GM18508 (cell line): ENCODE measurements around the gene TAS1R2.

Experiments used
- ATAC-seq: cut with Tn5 transposase; IDR thresholded peaks from one replicate; pipeline ENCODE4 v1.9.1; 2021; ENCODE audit warnings: moderate number of reproducible peaks; ENCODE audit not compliant: insufficient read depth, unreplicated experiment

The TAS1R2 gene

GRCh38 chr1:18805150-18805879, 54.1 kb downstream of the TAS1R2 start:
- ATAC-seq, result no peak

DNA sequence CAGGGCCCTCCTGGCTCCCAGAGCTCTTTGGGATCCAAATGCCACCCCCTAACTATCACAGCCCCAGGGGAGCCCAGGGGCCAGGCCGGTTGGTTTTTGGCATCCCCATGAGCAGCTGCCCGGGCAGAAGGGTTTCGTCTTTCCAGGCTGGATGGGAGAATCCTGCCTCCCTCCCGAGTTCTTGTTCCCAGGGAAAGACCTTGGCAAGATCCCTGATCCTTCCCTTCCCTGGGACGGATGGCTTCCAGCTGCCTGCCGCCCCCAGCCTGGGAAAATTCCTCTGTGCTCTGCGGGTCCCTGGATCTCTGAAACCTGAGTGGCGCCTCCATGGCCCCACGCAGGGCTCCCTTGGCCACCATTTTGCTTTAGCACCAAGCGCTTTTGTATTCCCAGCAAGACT, 55.6 kb downstream of the TAS1R2 start:
- no peak for ATAC-seq

GRCh38 chr1:18803151-18803791, 56.2 kb downstream of the TAS1R2 start:
- ATAC-seq, result no peak

- no peak for ATAC-seq
Measured at GRCh38 chr1:18802231-18802630, 57.2 kb downstream of the TAS1R2 start.

- no peak for ATAC-seq
Measured at GRCh38 chr1:18800258-18800657, 59.2 kb downstream of the TAS1R2 start.

DNA sequence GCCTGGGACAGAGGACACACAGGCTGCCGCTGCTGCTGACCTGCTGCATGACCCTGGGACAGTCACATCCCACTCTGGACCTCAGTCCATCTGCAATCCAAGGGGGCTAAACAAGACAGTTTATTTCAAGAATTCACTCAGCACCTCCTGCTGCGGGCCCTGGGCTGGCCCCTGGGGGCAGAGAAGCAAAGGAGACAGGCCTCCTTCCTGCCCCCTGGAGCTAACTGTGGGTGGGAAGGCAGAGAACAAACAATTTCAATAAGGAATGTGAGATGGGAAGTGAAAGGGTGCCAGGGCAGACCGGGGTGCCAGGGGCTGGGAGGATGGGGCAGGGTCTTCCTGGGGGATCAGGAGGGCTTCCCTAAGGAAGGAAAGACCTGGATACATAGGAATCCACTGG, 60.0 kb downstream of the TAS1R2 start:
- no peak for ATAC-seq

DNA sequence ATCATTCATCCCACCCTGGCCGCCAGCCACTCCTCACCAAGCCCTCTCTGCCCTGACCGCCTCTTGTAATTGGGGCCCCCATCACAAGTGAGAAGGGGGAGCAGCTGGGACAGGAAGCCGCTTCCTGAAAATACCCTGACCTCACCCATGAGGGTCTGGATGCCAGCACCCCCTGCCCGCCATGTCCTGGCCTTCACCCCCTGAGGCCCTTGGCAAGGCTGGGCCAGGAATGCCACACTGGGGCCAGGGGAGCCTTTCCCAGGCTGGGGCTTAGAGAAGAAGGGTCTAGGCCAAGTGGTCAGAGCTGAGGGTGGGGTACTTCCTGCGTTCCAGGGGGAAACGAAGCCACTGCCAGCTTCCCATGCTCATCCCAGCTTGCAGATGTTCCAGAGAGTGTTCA, 60.5 kb downstream of the TAS1R2 start:
- no peak for ATAC-seq

DNA sequence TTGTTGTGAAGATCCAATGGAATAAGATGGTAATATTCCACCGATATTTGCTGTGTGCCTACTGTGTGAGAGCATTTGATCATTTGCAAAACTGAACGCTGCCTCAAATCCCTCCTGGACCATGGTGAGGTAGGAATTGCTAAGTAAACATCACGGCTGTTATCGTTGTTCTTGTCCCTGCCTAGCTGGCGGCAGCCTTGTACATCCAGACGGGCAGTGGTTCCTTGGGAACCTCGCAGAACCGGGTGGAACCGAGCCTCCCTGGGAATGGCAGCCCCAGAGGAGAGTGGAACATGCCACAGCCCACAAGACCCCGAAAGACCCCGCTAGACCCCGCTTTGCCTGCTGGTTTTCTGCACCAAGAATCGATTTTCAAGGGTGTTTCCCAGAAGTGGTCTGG, 60.9 kb downstream of the TAS1R2 start:
- ATAC-seq, result no peak

DNA sequence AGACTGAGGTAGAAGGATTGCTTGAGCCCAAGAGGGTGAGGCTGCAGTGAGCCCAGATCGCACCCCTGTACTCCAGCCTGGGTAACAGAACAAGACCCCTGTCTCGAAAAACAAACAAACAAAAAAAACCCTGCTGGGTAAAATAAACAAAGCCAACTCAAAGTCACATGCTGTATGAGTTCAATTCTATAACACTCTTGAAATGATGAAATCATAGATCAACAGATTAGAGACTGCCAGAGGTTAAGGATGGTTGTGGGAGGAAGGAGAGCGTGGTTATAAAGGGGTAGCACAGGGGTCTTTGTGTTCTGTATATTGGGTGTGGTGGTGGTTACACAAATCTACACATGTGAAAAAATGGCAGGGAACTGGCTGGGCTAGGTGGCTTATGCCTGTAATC, 62.5 kb downstream of the TAS1R2 start:
- ATAC-seq, result no peak

DNA sequence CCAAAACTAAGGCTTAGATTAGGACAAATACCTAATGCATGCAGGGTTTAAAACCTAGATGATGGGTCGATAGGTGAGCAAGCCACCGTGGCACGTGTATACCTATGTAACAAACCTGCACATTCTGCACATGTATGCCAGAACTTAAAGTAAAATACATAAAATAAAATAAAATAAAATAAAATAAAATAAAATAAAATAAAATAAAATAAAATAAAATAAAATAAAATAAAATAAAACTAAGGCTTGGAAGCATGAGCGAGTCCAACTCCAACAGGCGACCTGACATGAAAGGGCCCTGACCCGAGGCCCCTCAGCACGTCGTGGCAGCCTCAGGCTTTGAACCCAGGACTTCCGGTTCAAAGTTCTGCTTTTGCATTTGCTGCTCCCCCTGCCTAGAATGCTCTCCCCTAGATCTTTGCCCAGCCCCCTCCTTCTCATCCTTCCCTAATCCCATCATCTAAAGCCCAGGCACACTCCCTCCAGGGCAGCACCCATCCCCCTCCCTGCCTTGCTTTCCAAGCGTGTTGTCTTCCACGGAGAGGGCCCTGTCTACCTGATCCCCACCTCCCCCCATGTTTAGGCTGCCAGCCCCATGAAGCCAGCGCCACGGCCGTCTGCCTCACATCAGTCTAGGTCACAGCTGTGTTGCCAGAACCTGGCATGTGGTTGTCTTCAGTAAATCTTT, 64.3 kb downstream of the TAS1R2 start:
- ATAC-seq, result no peak

- ATAC-seq, result no peak
Measured at GRCh38 chr1:18794561-18794960, 64.9 kb downstream of the TAS1R2 start.

DNA sequence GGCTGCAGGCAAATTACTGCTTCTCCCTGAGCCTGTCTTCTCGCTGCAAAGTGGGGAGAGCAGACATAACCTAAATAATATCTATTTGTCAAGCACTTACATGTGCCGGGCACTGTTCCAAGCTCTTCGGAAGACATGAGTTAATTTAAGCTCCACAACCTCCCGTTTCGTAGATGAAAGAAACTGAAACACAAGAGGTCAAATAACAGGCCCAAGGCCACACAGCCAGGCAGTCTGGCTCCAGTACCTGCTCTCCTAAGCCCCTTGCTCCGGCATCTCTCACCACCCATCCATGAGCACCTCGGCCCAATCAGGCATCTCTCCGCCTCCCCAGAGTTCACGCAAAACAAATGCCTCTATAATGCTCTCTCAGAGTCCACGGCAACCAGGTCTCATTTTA, 65.4 kb downstream of the TAS1R2 start:
- no peak for ATAC-seq

DNA sequence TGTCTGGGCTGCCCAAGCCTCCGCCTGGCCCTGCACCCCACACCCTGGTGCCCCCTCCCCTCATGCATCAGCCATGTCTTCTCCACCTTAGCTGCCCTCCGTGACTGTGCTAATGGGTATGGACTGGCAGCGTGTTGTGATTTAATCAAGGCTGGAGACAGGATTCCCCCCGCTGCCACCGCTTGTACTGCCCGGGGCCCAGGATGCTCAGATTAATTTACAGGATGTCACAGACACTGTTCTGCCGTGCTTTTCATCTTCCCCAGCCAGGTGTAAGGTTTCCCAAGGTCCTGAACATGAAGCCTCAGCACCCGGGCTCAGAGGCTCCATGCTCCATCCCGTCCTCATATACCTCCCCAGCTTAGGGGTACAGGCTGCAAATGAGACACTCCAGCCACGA, 66.3 kb downstream of the TAS1R2 start:
- no peak for ATAC-seq

DNA sequence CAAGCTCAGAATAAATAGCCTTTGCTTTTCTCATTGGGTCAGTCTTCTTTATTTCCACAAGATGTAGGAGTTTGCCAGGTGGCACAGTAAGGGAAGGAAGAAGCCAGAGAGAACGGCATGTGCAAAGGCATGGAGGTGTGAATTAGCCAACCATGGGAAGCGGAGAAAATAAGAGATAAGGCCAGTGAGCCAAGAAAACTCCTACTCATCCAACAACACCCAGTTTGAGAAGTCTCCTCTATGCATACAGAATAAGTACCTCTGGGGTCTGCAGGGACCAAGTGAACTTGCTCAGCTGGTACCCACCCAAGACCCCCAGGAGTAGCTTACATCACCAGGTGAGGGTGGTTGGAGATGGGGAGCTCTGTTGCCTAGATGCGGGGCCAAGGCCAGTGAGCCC, 66.7 kb downstream of the TAS1R2 start:
- no peak for ATAC-seq
